DND-41 (cell line): ENCODE data around the gene FAM83B.

Source experiments
- ATAC-seq: fragments of 200-7000 bp; cut with Tn5 transposase; 3 replicates; pipeline ENCODE4 v1.9.1; 2021; ENCODE audit warnings: low read depth; ENCODE audit not compliant: insufficient read depth
- DNase-seq: peaks from one replicate; pipeline ENCODE4 v3.0.0-alpha.2; 2020
- H2AFZ ChIP-seq: 2 replicates; pipeline ENCODE4 v1.6.0; 2012; ENCODE audit warnings: low read depth, low read length
- H3K27ac ChIP-seq: 2 replicates; pipeline ENCODE4 v1.5.1; 2012; ENCODE audit warnings: low read length, inconsistent platforms
- H3K27me3 ChIP-seq: fragments of 200-600 bp; sonication (generic); 2 replicates; pipeline ENCODE4 v1.6.0; 2012; ENCODE audit warnings: low read length, mild to moderate bottlenecking, inconsistent platforms; ENCODE audit not compliant: insufficient read depth, poor library complexity
- H3K36me3 ChIP-seq: 2 replicates; pipeline ENCODE4 v1.5.1; 2012; ENCODE audit warnings: low read length, inconsistent platforms; ENCODE audit not compliant: insufficient read depth
- H3K4me1 ChIP-seq: 2 replicates; pipeline ENCODE4 v1.5.1; 2012; ENCODE audit warnings: mild to moderate bottlenecking, low read length; ENCODE audit not compliant: insufficient read depth
- H3K4me2 ChIP-seq: 2 replicates; pipeline ENCODE4 v1.6.0; 2012; ENCODE audit warnings: mild to moderate bottlenecking, moderate library complexity, low read length, inconsistent platforms; ENCODE audit not compliant: insufficient read depth
- H3K4me3 ChIP-seq, 2 experiments: fragments of 200-600 bp in 1 of 2; shearing (Covaris generic) in 1 of 2; 2 replicates each; pipeline ENCODE4 v1.5.1; 2012 to 2016; ENCODE audit warnings: inconsistent platforms in 2 of 2, low read length in 2 of 2, mild to moderate bottlenecking in 2 of 2, low read depth in 1 of 2, moderate library complexity in 1 of 2
- H3K79me2 ChIP-seq: 2 replicates; pipeline ENCODE4 v1.6.0; 2012; ENCODE audit warnings: low read length, inconsistent platforms; ENCODE audit not compliant: insufficient read depth
- H3K9ac ChIP-seq: 2 replicates; pipeline ENCODE4 v1.6.0; 2012; ENCODE audit warnings: low read depth, mild to moderate bottlenecking, inconsistent platforms, low read length, moderate library complexity
- H3K9me3 ChIP-seq: 2 replicates; pipeline ENCODE4 v1.5.1; 2012; ENCODE audit warnings: low read length, moderate library complexity, mild to moderate bottlenecking, inconsistent platforms; ENCODE audit not compliant: insufficient read depth, severe bottlenecking
- H4K20me1 ChIP-seq: 2 replicates; pipeline ENCODE4 v1.6.0; 2012; ENCODE audit warnings: low read length; ENCODE audit not compliant: insufficient read depth
- CTCF ChIP-seq: IDR thresholded peaks from 2 replicates; pipeline ENCODE4 v1.5.1; 2012; ENCODE audit warnings: borderline replicate concordance, low read length, moderate library complexity, mild to moderate bottlenecking; ENCODE audit not compliant: poor library complexity, severe bottlenecking; ENCODE audit errors: extremely low read depth
- EZH2 ChIP-seq: IDR thresholded peaks from 3 replicates; pipeline ENCODE4 v1.6.1; 2012; ENCODE audit warnings: borderline replicate concordance, low read depth, mild to moderate bottlenecking, moderate library complexity, low read length, inconsistent platforms; ENCODE audit not compliant: severe bottlenecking

FAM83B gene

DNA sequence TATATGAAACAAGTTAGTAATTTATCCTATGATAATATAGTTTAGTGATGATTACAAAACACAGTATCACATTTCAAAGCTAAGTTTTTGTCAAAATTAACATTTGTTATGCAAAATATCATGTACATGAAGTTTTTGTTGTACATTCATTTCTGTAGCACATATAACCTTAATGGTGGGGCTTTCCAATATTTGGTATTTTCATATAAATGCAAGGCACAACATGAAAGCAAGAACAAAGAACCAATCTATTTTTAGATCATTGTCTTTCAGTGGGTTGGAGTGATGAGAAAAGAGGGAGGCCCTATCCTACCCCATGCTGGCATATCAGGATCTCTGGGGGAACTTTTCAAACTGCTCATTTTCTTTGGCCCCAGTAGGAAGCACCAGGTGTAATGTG is 53.4 kb downstream of the FAM83B start:
- no peak overlapping the region for H2AFZ ChIP-seq
- no peaks in the 10 kb centered on the region for H3K27me3 ChIP-seq
- TF ChIP-seq CTCF (no peak), EZH2 (no peak)
- no peak for DNase-seq
- H4K20me1 ChIP-seq = no peaks in the 10 kb centered on the region
- H3K79me2 ChIP-seq = no peaks in the 10 kb centered on the region
- H3K4me3 ChIP-seq = no peak overlapping the region
- no peaks in the 10 kb centered on the region for H3K4me1 ChIP-seq
- H3K4me2 ChIP-seq = no peak overlapping the region
- ATAC-seq = no peak
- H3K9me3 ChIP-seq = no peaks in the 10 kb centered on the region
- H3K27ac ChIP-seq = no peak overlapping the region
- no peaks in the 10 kb centered on the region for H3K36me3 ChIP-seq
- no peak overlapping the region for H3K9ac ChIP-seq

DNA sequence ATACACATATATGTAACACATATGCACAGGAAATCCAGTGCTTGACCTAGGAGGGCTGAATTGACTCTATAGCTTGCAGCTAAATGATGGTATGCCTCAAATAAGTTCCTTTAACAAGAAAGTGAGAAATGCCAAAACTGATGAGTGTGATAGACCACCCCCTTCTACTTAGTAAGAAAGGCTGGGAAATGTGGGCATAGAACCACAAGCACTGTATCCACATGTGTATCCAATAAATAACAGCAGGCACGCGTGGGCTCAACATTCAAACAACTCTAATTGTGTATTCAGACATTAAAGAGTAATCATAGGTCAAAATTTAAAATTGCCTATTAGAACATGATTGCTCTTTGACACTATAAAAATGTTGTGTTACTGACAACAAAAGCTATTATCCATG is 54.1 kb downstream of the FAM83B start:
- Histone ChIP-seq H3K9ac (no peak overlapping the region), H3K4me3 (no peak overlapping the region), H3K9me3 (no peaks in the 10 kb centered on the region), H3K4me2 (no peak overlapping the region), H2AFZ (no peak overlapping the region), H3K79me2 (no peaks in the 10 kb centered on the region), H4K20me1 (no peaks in the 10 kb centered on the region), H3K36me3 (no peaks in the 10 kb centered on the region), H3K27me3 (no peaks in the 10 kb centered on the region), H3K4me1 (no peaks in the 10 kb centered on the region), H3K27ac (no peak overlapping the region)
- no peak for TF ChIP-seq EZH2
- no peak for TF ChIP-seq CTCF
- ATAC-seq (no peak), DNase-seq (no peak)

DNA sequence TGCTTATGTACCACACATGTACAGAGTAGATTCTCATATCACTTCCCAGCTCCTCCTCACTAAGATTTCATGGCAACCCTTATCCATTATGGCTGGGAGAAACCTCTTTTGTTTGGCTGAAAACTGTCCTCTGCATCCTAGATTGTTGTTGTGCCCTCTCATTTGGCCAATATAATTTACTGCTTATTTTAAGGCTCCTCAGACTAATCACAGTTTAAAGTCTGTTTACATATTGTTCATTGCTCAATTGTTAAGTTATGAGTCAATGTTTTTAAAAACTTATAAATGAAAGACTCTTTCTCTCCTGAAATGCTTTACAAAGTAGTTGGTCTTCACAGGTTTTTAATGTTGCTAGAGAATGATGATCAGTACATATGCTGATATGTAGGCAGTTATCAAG is 57.3 kb downstream of the FAM83B start:
- H3K27me3 ChIP-seq = no peaks in the 10 kb centered on the region
- no peak overlapping the region for H3K4me3 ChIP-seq
- no peaks in the 10 kb centered on the region for H3K4me1 ChIP-seq
- H2AFZ ChIP-seq = no peak overlapping the region
- H3K36me3 ChIP-seq = no peaks in the 10 kb centered on the region
- no peaks in the 10 kb centered on the region for H4K20me1 ChIP-seq
- H3K27ac ChIP-seq = no peak overlapping the region
- no peak overlapping the region for H3K4me2 ChIP-seq
- no peak overlapping the region for H3K9ac ChIP-seq
- no peaks in the 10 kb centered on the region for H3K79me2 ChIP-seq
- no peaks in the 10 kb centered on the region for H3K9me3 ChIP-seq
- ATAC-seq (no peak), DNase-seq (no peak)
- TF ChIP-seq EZH2 (no peak), CTCF (no peak)

DNA sequence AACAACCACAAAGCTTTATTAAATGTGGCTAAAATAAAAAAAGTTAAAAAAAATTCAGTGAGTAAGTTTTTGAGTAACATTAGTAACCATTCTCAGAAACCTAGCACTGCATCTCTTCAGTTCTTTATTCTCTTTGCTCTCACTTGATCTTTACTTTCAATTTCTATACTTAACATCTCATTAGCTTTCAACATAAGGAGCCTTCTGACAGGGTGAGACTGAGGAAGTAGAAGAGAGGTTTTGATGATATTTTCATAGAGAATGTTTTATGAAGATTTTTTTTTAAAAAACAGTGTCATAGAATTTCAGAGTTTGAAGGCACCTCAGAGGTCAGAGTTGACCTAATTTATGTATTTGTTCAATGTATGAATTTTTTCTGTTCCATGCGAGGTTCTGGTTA is 60.8 kb downstream of the FAM83B start:
- Histone ChIP-seq H3K79me2 (no peaks in the 10 kb centered on the region), H3K9me3 (no peaks in the 10 kb centered on the region), H2AFZ (no peak overlapping the region), H3K27ac (no peak overlapping the region), H4K20me1 (no peaks in the 10 kb centered on the region), H3K9ac (no peak overlapping the region), H3K4me1 (no peaks in the 10 kb centered on the region), H3K4me3 (no peak overlapping the region), H3K36me3 (no peaks in the 10 kb centered on the region), H3K4me2 (no peak overlapping the region), H3K27me3 (no peaks in the 10 kb centered on the region)
- no peak for DNase-seq
- no peak for TF ChIP-seq EZH2
- no peak for TF ChIP-seq CTCF
- peak; percentile 50 for ATAC-seq
